A549 (cell line): ENCODE results near the gene H6PD. TPM values are rescaled to one million over a fixed set of nuclear protein-coding genes. Genes with fewer than 3 reads are reported as not detected.
A peak's percentile ranks its signal among the peaks of the same experiment; 100 is the strongest.

Experiments used
- ATAC-seq, 2 experiments: fragments of 200-7000 bp in 1 of 2; fragments of >200 bp in 1 of 2; cut with Nextera tagmentation in 1 of 2; cut with Tn5 transposase in 1 of 2; 3 replicates each; pipeline versions ENCODE4 v1.8.0 to v1.9.1; 2018 to 2020; ENCODE audit warnings: mild to moderate bottlenecking in 1 of 2, moderate library complexity in 1 of 2
- CTCF ChIA-PET: fragments of 300-600 bp; sonication (Branson Sonifier 250); formaldehyde crosslinking; extraction: SDS; loops from one replicate; lab custom pipeline; 2021; ENCODE audit warnings: antibody characterized with exemption, inconsistent platforms; lab: Yijun Ruan, JAX
- POLR2A ChIA-PET: fragments of 350-600 bp; formaldehyde crosslinking; extraction: SDS; loops from one replicate; lab custom pipeline; 2021; ENCODE audit warnings: antibody characterized with exemption, inconsistent platforms; lab: Yijun Ruan, JAX
- DNase-seq, 2 experiments: peaks; one replicate each; pipeline versions ENCODE4 v3.0.0 to v3.0.0-alpha.2; 2011 to 2016; ENCODE audit warnings: low read depth in 1 of 2, low spot score in 1 of 2
- FAIRE-seq: peaks from 2 replicates; lab custom pipeline; 2011; peaks lifted over from hg19 to GRCh38; lab: Jason Lieb, UNC
- H3K27ac ChIP-seq, 2 experiments: fragments of >200 bp; sonication (Bioruptor Twin); formaldehyde crosslinking; 3 replicates each; pipeline ENCODE4 v1.5.1; 2016 to 2017
- H3K4me1 ChIP-seq: fragments of >200 bp; sonication (Bioruptor Twin); formaldehyde crosslinking; 3 replicates; pipeline ENCODE4 v1.6.1; 2016
- H3K4me2 ChIP-seq: fragments of >200 bp; sonication (Bioruptor Twin); formaldehyde crosslinking; 3 replicates; pipeline ENCODE4 v1.6.1; 2016
- H3K4me3 ChIP-seq: fragments of >200 bp; sonication (Bioruptor Twin); formaldehyde crosslinking; 3 replicates; pipeline ENCODE4 v1.5.1; 2016
- H3K9me3 ChIP-seq: fragments of >200 bp; sonication (Bioruptor Twin); formaldehyde crosslinking; 3 replicates; pipeline ENCODE4 v1.6.1; 2016
- CBX8 ChIP-seq: fragments of 200-600 bp; sonication (generic); IDR thresholded peaks from 2 replicates; pipeline ENCODE4 v1.6.1; 2016
- EHF ChIP-seq: fragments of 250-450 bp; sonication (Bioruptor Pico); IDR thresholded peaks from 2 replicates; pipeline ENCODE4 v1.5.0; 2020; ENCODE audit warnings: mild to moderate bottlenecking
- EHMT2 ChIP-seq: fragments of 200-600 bp; sonication (generic); IDR thresholded peaks from 2 replicates; pipeline ENCODE4 v1.6.1; 2016; ENCODE audit warnings: antibody characterized with exemption, low read depth, mild to moderate bottlenecking, moderate library complexity
- EP300 ChIP-seq, 2 experiments: fragments of >200 bp; sonication (Bioruptor Twin); formaldehyde crosslinking; IDR thresholded peaks; 2 replicates in 1 of 2; 3 replicates in 1 of 2; pipeline ENCODE4 v1.6.1; 2016 to 2017
- FOSB ChIP-seq: fragments of 250-450 bp; sonication (Bioruptor Pico); IDR thresholded peaks from 2 replicates; pipeline ENCODE4 v1.5.0; 2020; ENCODE audit warnings: mild to moderate bottlenecking, moderate library complexity
- FOXS1 ChIP-seq: fragments of 250-450 bp; sonication (Bioruptor Pico); IDR thresholded peaks from 2 replicates; pipeline ENCODE4 v1.5.0; 2020; ENCODE audit warnings: mild to moderate bottlenecking, moderate library complexity
- HDAC2 ChIP-seq: fragments of 200-600 bp; sonication (generic); IDR thresholded peaks from 2 replicates; pipeline ENCODE4 v1.6.1; 2016
- HMGXB4 ChIP-seq: fragments of 250-450 bp; sonication (Bioruptor Pico); IDR thresholded peaks from 2 replicates; pipeline ENCODE4 v1.5.0; 2021; ENCODE audit warnings: mild to moderate bottlenecking, moderate library complexity, borderline replicate concordance
- HOXB13 ChIP-seq: fragments of 250-450 bp; sonication (Bioruptor Pico); IDR thresholded peaks from 2 replicates; pipeline ENCODE4 v1.5.0; 2020; ENCODE audit warnings: low read depth, mild to moderate bottlenecking, moderate library complexity
- HOXB5 ChIP-seq: fragments of 250-450 bp; sonication (Bioruptor Pico); IDR thresholded peaks from 2 replicates; pipeline ENCODE4 v1.5.0; 2020; ENCODE audit warnings: mild to moderate bottlenecking, moderate library complexity
- KDM5A ChIP-seq: fragments of 200-600 bp; sonication (generic); IDR thresholded peaks from 2 replicates; pipeline ENCODE4 v1.6.1; 2016; ENCODE audit warnings: antibody characterized with exemption, mild to moderate bottlenecking
- MAX ChIP-seq: IDR thresholded peaks from 2 replicates; pipeline ENCODE4 v1.6.1; 2012
- NFE2L2 ChIP-seq: fragments of 150-350 bp; conservative IDR thresholded peaks from 2 replicates; pipeline ENCODE4 v1.6.1; 2014; ENCODE audit warnings: low read length
- NPAS2 ChIP-seq: fragments of 250-450 bp; sonication (Bioruptor Pico); IDR thresholded peaks from 2 replicates; pipeline ENCODE4 v1.8.0; 2022; ENCODE audit warnings: mild to moderate bottlenecking, moderate library complexity, borderline replicate concordance
- PHF8 ChIP-seq: fragments of 200-600 bp; sonication (generic); IDR thresholded peaks from 2 replicates; pipeline ENCODE4 v1.6.1; 2016; ENCODE audit warnings: low read depth, mild to moderate bottlenecking, antibody characterized with exemption, moderate library complexity, borderline replicate concordance
- POLR2AphosphoS2 ChIP-seq: conservative IDR thresholded peaks from 2 replicates; pipeline ENCODE4 v1.6.1; 2012; ENCODE audit warnings: low read length, improper control_type of control experiment, inconsistent platforms
- RAD21 ChIP-seq, 2 experiments: fragments of >200 bp in 1 of 2; sonication (Bioruptor Twin) in 1 of 2; formaldehyde crosslinking in 1 of 2; IDR thresholded peaks in 1 of 2; conservative IDR thresholded peaks in 1 of 2; 2 replicates in 1 of 2; 3 replicates in 1 of 2; pipeline ENCODE4 v1.6.1; 2012 to 2018; ENCODE audit warnings: inconsistent platforms in 1 of 2
- RCOR1 ChIP-seq: fragments of 150-350 bp; IDR thresholded peaks from 2 replicates; pipeline ENCODE4 v1.6.1; 2014; ENCODE audit warnings: antibody characterized with exemption, low read length, low read depth
- TP53 ChIP-seq: fragments of 250-450 bp; sonication (Bioruptor Pico); IDR thresholded peaks from 2 replicates; pipeline ENCODE4 v1.5.0; 2021; ENCODE audit warnings: mild to moderate bottlenecking, moderate library complexity
- ZC3H11A ChIP-seq: fragments of 450-650 bp; IDR thresholded peaks from 2 replicates; pipeline ENCODE4 v1.6.1; 2014; ENCODE audit warnings: antibody characterized with exemption, mild to moderate bottlenecking
- ZSCAN20 ChIP-seq: fragments of 250-450 bp; sonication (Bioruptor Pico); IDR thresholded peaks from 2 replicates; pipeline ENCODE4 v1.8.0; 2022; ENCODE audit warnings: mild to moderate bottlenecking, moderate library complexity
- WGBS: methylation state at CpG from one replicate; pipeline ENCODE4 v1.1.6; 2017; ENCODE audit errors: missing lambda C conversion rate; 5-methylcytosine and 5-hydroxymethylcytosine counted together
- polyA plus RNA-seq, 4 experiments: library from polyadenylated mRNA; depleted of rRNA in 3 of 4; stranded (reverse); fragments of >200 nt; fragmentation: RNase III in 1 of 4; extraction: RNeasy Plus Mini Kit Qiagen cat#74134 plus additional on column Dnase treatment in 1 of 4; gene quantifications; 2 replicates in 3 of 4; 3 replicates in 1 of 4; pipeline ENCODE4 v1.2.3, GENCODE V29; 2011 to 2017
- TF ChIP-seq, protein P1 (sequence below): IDR thresholded peaks from 2 replicates; pipeline ENCODE4 v1.6.1; 2012
- TF ChIP-seq, protein P2 (sequence below): fragments of 450-650 bp; IDR thresholded peaks from 2 replicates; pipeline ENCODE4 v1.6.1; 2014; ENCODE audit warnings: antibody characterized with exemption
- TF ChIP-seq, protein P3 (sequence below): fragments of >200 bp; sonication (Bioruptor Twin); formaldehyde crosslinking; IDR thresholded peaks from 3 replicates; pipeline ENCODE4 v1.6.1; 2016

H6PD gene
- polyA plus RNA-seq, 2 of the 4 experiments (the other 2 are of a cell fraction): 6.0 to 7.9 TPM

DNA sequence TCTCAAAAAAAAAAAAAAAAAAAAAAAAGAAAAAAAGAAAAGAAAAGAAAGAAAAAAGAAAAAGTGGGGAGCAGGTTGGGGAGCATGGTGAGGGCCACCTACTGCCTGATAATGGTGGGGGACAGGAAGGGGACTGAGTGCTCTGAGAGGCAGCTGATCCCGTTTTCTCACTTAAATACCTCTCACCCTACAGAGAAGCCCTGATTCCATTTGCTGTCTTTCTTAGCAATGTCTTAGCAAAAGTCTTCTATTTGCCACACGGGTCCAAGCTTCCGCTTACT lies 692 bp upstream of the H6PD start:
- POLR2A ChIA-PET: interaction anchor here (0.6 kb wide), 1 partner anchor 166 kb away, joined by 3 read pairs; no protein-coding TSS in a partner anchor
- 46% methylated on average over 3 of the region's 3 CpGs for WGBS
- H3K4me3 ChIP-seq: peak overlapping the region; percentile 93; the same call in 1 of the 3 replicates
- no peak for DNase-seq
- H3K27ac ChIP-seq: peak overlapping the region; percentile 98 to 99; a peak in 4 of 6 replicates
- ATAC-seq: peak in 1 of 2 experiments; percentile 35; a peak in 3 of 6 replicates
- TF ChIP-seq FOSB (CRISPR knock-in tag) (no peak), HMGXB4 (CRISPR knock-in tag) (no peak), HOXB13 (CRISPR knock-in tag) (no peak), EHMT2 (no peak), FOXS1 (no peak), PHF8 (no peak), KDM5A (no peak), TP53 (CRISPR knock-in tag) (no peak), NFE2L2 (no peak), HDAC2 (no peak), NPAS2 (CRISPR knock-in tag) (no peak), EP300 (IDR thresholded peaks at IDR 0.05) (no peak)
- TF ChIP-seq, protein P1, sequence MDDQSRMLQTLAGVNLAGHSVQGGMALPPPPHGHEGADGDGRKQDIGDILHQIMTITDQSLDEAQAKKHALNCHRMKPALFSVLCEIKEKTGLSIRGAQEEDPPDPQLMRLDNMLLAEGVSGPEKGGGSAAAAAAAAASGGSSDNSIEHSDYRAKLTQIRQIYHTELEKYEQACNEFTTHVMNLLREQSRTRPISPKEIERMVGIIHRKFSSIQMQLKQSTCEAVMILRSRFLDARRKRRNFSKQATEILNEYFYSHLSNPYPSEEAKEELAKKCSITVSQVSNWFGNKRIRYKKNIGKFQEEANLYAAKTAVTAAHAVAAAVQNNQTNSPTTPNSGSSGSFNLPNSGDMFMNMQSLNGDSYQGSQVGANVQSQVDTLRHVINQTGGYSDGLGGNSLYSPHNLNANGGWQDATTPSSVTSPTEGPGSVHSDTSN: no peak
- TF ChIP-seq, protein P2, sequence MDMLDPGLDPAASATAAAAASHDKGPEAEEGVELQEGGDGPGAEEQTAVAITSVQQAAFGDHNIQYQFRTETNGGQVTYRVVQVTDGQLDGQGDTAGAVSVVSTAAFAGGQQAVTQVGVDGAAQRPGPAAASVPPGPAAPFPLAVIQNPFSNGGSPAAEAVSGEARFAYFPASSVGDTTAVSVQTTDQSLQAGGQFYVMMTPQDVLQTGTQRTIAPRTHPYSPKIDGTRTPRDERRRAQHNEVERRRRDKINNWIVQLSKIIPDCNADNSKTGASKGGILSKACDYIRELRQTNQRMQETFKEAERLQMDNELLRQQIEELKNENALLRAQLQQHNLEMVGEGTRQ: no peak
- TF ChIP-seq, all 56 proteins: peak for 0
- CTCF ChIA-PET: interaction anchor here (0.7 to 2.3 kb wide), 15 partner anchors 9 to 266 kb away, joined by 3 to 13 read pairs (median 4); no protein-coding TSS in a partner anchor
- H3K4me1 ChIP-seq: peaks cover 17% of the 10 kb centered on the region
- H3K9me3 ChIP-seq: no peaks in the 10 kb centered on the region
- FAIRE-seq: no peak
- H3K4me2 ChIP-seq: peak overlapping the region; percentile 86

GRCh38 chr1:9235096-9235459 lies 504 bp downstream of the H6PD start:
- CTCF ChIA-PET: interaction anchor here (0.7 to 2.3 kb wide), 14 partner anchors 10 to 256 kb away, joined by 3 to 13 read pairs (median 4); no protein-coding TSS in a partner anchor
- under 1% methylated on average over 21 of the region's 28 CpGs for WGBS
- Histone ChIP-seq H3K4me2 (peak overlapping the region; percentile 86), H3K4me3 (peak overlapping the region; percentile 93), H3K27ac (peak overlapping the region; percentile 98 to 99), H3K9me3 (no peaks in the 10 kb centered on the region), H3K4me1 (peaks cover 26% of the 10 kb centered on the region)
- FAIRE-seq: no peak
- peak; percentile 42 to 56 for DNase-seq
- TF ChIP-seq EHF (CRISPR knock-in tag): no peak
- TF ChIP-seq PHF8: 0 out of 2 replicates have a peak, but pooled peaks have one; percentile 5
- TF ChIP-seq, protein P3, sequence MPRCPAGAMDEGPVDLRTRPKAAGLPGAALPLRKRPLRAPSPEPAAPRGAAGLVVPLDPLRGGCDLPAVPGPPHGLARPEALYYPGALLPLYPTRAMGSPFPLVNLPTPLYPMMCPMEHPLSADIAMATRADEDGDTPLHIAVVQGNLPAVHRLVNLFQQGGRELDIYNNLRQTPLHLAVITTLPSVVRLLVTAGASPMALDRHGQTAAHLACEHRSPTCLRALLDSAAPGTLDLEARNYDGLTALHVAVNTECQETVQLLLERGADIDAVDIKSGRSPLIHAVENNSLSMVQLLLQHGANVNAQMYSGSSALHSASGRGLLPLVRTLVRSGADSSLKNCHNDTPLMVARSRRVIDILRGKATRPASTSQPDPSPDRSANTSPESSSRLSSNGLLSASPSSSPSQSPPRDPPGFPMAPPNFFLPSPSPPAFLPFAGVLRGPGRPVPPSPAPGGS: 0 out of 3 replicates have a peak, but pooled peaks have one; percentile 32
- POLR2A ChIA-PET: no interaction called here
- peak; percentile 33 to 54; a peak in 4 of 6 replicates for ATAC-seq

- CTCF ChIA-PET: interaction anchor here (1.4 to 1.8 kb wide), 2 partner anchors 31 to 55 kb away, joined by 3 to 5 read pairs; no protein-coding TSS in a partner anchor
- Histone ChIP-seq H3K4me1 (peaks cover 26% of the 10 kb centered on the region), H3K4me2 (peak overlapping the region; percentile 86), H3K9me3 (no peaks in the 10 kb centered on the region), H3K4me3 (peak overlapping the region; percentile 93), H3K27ac (peak overlapping the region; percentile 98 to 99)
- no peak for FAIRE-seq
- no peak for DNase-seq
- WGBS: 82% methylated on average over 10 of the region's 10 CpGs
- POLR2A ChIA-PET: no interaction called here
- no peak for ATAC-seq
- TF ChIP-seq CBX8 (no peak), RAD21 (conservative IDR thresholded peaks at IDR 0.05 in 1 of 2, IDR thresholded peaks at IDR 0.05 in 1 of 2) (no peak), RCOR1 (no peak), HOXB5 (CRISPR knock-in tag) (no peak), ZSCAN20 (CRISPR knock-in tag) (no peak), EHF (CRISPR knock-in tag) (no peak), ZC3H11A (no peak), NFE2L2 (no peak), MAX (no peak), POLR2AphosphoS2 (no peak)
- TF ChIP-seq, protein P1: no peak
- TF ChIP-seq, protein P2: no peak
Measured at GRCh38 chr1:9235560-9235959, 986 bp downstream of the H6PD start.
